NB4 (cell line): Measurements from ENCODE around the gene MAN2C1.

Experiments
- DNase-seq: peaks from one replicate; pipeline ENCODE4 v3.0.0; 2010; ENCODE audit warnings: low read depth
- H3K4me3 ChIP-seq: one replicate; pipeline ENCODE4 v1.5.1; 2011; ENCODE audit warnings: mild to moderate bottlenecking, low read depth, low read length, moderate library complexity
- MYC ChIP-seq: IDR thresholded peaks from 2 replicates; pipeline ENCODE4 v1.6.1; 2011; ENCODE audit warnings: low read depth, low read length
- POLR2A ChIP-seq: IDR thresholded peaks from 2 replicates; pipeline ENCODE4 v1.6.1; 2011; ENCODE audit warnings: mild to moderate bottlenecking; ENCODE audit not compliant: insufficient read length; ENCODE audit errors: extremely low read depth
- TF ChIP-seq, protein P1 (sequence below): IDR thresholded peaks from one replicate; pipeline ENCODE4 v1.5.1; 2012; ENCODE audit warnings: low read depth, low read length
- TF ChIP-seq, protein P2 (sequence below): IDR thresholded peaks from 2 replicates; pipeline ENCODE4 v1.6.1; 2011; ENCODE audit warnings: low read depth, low read length

Gene MAN2C1

DNA sequence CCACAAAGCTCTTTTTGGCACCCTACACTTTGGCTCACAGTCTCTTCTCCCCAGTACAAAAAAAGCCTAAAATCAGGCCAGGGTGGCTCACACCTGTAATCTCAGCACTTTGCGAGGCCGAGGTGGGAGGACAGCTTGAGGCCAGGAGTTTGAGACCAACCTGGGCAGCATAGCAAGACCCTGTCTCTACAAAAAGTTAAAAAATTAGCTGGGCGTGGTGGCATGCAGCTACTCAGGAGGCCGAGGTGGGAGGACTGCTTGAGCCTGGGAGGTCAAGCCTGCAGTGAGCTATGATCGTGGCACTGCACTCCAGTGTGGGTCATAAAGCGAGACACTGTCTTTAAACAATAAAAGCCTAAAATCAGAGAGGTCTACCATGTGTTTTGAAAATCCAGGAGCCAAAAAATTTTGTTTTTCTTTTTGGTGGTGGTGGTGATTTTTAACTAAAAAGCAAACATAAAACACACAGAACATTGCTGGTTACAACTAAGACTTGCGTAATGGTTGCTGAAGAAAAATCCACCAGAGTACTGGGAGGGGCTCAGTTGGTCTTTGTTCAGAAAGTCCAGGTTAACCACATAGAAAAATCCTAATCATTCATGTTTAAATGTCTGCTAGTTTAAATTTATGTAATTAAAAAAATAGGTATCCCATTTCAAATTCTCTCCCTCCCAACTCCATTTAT, 1.6 kb upstream of the MAN2C1 start:
- H3K4me3 ChIP-seq, result peak overlapping the region; percentile 84
- TF ChIP-seq, protein P1, sequence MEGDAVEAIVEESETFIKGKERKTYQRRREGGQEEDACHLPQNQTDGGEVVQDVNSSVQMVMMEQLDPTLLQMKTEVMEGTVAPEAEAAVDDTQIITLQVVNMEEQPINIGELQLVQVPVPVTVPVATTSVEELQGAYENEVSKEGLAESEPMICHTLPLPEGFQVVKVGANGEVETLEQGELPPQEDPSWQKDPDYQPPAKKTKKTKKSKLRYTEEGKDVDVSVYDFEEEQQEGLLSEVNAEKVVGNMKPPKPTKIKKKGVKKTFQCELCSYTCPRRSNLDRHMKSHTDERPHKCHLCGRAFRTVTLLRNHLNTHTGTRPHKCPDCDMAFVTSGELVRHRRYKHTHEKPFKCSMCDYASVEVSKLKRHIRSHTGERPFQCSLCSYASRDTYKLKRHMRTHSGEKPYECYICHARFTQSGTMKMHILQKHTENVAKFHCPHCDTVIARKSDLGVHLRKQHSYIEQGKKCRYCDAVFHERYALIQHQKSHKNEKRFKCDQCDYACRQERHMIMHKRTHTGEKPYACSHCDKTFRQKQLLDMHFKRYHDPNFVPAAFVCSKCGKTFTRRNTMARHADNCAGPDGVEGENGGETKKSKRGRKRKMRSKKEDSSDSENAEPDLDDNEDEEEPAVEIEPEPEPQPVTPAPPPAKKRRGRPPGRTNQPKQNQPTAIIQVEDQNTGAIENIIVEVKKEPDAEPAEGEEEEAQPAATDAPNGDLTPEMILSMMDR, result no peak
- no peak for TF ChIP-seq MYC
- no peak for TF ChIP-seq POLR2A
- TF ChIP-seq, protein P2, sequence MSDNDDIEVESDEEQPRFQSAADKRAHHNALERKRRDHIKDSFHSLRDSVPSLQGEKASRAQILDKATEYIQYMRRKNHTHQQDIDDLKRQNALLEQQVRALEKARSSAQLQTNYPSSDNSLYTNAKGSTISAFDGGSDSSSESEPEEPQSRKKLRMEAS, result no peak
- DNase-seq, result no peak

DNA sequence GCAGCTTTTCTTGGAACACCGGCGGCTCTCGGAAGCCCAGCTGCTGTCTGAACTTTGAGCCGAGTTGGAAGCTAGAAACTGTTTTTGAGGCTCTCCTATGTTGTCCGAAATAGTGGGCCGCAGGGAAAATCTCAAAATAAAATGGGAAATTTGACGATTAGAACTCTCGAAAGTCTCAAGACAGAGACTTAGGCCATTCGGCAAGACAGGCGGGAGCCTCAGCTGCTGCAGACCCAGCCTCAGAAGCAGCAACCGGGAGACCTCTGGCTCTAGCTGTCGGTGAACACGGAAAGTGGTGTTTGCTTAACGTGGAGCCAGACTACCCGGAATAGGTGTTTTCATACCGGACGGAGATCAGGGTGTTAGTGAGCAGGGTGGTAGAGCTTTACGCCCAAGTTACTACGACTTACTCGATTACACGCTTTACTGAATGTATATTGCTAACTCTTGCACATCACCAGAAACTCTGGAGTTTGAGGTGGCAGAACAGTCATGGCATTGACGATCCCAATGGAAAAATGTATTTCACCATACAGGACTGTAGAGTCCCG, 357 bp upstream of the MAN2C1 start:
- no peak for DNase-seq
- peak overlapping the region; percentile 84 for H3K4me3 ChIP-seq
- TF ChIP-seq POLR2A (no peak), MYC (no peak)
- TF ChIP-seq, protein P1, result no peak
- TF ChIP-seq, protein P2, result no peak

DNA sequence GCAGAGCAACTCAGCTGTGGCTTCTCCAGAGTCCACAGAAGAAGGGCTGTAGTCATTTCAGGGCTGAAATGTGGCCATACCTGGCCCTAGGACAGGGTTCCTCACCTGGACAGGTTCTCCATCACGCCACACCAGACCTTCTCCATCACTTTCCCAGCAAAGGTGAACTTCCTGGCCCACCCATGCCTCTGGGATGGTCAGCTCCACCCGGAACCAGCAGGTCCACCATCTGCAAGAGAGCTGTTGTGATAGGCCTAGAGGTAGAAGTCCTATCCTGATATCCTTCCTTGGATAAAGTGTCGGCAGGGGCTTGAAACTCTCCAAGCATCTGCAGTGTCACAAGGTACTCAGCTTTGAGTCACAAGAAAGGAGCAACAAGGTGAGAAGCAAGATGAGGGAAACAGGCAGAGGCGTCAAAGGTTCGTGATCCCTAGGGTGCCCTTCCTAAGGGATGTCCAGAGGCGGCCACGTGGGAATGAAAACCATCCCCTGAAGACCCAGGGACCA, 948 bp downstream of the MAN2C1 start:
- H3K4me3 ChIP-seq, result peak overlapping the region; percentile 84
- DNase-seq, result no peak
- TF ChIP-seq, protein P1, result no peak
- TF ChIP-seq MYC, result peak; percentile 4; the same call in 1 of the 2 replicates

DNA sequence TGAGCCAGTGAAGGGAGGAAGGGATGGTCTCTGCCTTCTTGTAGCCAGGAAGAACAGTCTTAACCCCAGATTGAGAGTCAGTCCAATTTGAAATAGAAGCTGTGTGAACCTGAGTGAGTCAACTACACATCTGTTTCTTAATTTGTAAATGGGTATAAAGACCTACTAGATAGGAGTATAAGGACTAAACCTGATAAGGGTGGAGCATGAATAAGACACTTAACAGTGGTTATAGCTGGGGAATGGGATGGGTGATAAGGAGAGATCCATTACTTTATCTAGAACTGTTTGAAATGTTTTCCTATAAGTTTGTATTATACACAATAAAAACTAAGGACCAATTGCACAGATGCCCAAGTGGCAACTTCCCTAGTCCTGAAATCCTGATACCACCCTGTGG, 1.4 kb downstream of the MAN2C1 start:
- no peak for TF ChIP-seq MYC
- TF ChIP-seq, protein P1, result no peak
- TF ChIP-seq, protein P2, result no peak
- TF ChIP-seq POLR2A, result no peak
- DNase-seq, result no peak
- peak overlapping the region; percentile 84 for H3K4me3 ChIP-seq

DNA sequence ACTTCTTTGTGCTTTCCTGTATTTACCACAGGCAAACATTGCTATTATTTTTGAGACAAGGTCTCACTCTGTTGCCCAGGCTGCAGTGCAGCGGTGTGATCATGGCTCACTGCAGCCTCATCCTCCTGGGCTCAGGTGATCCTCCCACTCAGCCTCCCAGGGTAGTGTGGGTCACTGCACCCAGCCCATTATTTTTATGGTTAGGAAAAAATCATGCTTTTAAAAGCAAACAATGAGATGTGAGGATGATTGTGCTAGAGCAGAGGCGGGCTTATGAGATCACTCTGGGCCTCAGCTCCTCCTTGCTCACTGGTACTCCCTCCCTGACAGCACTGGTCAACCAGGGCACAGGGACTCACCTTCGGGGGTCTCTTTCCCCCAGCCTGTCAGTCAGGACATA, 2.2 kb downstream of the MAN2C1 start:
- no peak overlapping the region for H3K4me3 ChIP-seq
- no peak for DNase-seq
- TF ChIP-seq MYC (no peak), POLR2A (no peak)
- TF ChIP-seq, protein P2, result no peak
- TF ChIP-seq, protein P1, result no peak
